GM10266 (cell line): ENCODE data around the gene TMEFF1.
A peak's percentile ranks its signal among the peaks of the same experiment; 100 is the strongest.

Source experiments
- DNase-seq: peaks from one replicate; pipeline ENCODE4 v3.0.0; 2012; ENCODE audit errors: extremely low spot score
- TF ChIP-seq, protein P1 (sequence below): IDR thresholded peaks from 2 replicates; pipeline ENCODE4 v1.5.1; 2012; ENCODE audit warnings: mild to moderate bottlenecking, low read depth; ENCODE audit not compliant: control insufficient read depth, insufficient read depth; ENCODE audit errors: missing control alignments

The TMEFF1 gene

DNA sequence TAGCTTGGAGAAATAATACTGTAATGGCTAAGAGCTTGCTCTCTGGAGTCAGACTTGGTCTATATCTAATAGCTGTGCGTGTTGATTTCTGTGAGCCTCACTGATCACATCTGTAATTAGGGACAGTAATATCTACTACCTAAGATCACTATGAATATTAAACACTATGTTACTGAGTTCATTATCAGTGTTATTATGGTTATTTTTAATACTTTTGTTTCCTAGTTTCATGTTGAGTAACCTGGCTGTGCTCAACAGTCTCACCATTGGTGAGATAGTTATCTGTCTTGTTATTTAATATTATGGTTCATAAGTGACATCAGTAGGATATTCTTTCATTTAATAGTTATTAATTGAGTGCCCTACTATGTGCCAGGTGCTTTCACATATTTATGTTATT is 82.5 kb downstream of the TMEFF1 start:
- TF ChIP-seq, protein P1, sequence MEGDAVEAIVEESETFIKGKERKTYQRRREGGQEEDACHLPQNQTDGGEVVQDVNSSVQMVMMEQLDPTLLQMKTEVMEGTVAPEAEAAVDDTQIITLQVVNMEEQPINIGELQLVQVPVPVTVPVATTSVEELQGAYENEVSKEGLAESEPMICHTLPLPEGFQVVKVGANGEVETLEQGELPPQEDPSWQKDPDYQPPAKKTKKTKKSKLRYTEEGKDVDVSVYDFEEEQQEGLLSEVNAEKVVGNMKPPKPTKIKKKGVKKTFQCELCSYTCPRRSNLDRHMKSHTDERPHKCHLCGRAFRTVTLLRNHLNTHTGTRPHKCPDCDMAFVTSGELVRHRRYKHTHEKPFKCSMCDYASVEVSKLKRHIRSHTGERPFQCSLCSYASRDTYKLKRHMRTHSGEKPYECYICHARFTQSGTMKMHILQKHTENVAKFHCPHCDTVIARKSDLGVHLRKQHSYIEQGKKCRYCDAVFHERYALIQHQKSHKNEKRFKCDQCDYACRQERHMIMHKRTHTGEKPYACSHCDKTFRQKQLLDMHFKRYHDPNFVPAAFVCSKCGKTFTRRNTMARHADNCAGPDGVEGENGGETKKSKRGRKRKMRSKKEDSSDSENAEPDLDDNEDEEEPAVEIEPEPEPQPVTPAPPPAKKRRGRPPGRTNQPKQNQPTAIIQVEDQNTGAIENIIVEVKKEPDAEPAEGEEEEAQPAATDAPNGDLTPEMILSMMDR: no peak
- peak; percentile 11 for DNase-seq

DNA sequence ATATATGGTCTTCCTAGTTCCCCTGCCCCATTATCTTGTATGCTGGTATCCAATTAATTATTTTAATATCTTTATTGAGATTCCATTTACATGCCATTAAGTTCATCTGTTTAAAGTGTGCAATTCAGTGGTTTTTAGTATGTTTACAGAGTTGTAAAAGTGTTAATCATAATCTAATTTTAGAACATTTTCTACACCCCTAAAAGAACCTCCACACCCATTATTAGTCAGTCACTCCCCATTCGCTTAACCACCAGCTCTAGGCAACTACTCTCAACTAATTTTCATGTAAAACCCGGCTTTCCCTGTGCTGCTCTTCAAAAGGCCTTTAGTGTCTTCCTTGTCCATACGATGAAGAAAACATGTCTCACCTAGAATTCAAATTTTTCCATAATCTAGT is 84.1 kb downstream of the TMEFF1 start:
- TF ChIP-seq, protein P1: no peak
- no peak for DNase-seq

DNA sequence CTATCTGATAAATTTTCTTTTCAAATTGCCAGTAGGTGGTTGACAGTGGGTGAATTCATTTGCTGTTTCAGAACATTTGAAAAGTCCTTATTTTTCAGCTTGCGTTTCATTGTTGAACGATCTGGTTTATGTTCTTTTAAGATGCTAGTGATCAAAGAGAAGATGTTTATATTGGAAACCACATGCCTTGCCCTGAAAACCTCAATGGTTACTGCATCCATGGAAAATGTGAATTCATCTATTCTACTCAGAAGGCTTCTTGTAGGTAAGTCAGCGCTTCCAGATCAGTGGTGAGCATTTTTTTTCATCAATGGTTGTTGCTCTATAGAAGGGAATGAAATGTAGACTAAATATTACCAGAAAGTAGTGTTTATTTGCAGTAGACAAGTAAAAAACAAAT is 88.3 kb downstream of the TMEFF1 start:
- TF ChIP-seq, protein P1: no peak
- no peak for DNase-seq

DNA sequence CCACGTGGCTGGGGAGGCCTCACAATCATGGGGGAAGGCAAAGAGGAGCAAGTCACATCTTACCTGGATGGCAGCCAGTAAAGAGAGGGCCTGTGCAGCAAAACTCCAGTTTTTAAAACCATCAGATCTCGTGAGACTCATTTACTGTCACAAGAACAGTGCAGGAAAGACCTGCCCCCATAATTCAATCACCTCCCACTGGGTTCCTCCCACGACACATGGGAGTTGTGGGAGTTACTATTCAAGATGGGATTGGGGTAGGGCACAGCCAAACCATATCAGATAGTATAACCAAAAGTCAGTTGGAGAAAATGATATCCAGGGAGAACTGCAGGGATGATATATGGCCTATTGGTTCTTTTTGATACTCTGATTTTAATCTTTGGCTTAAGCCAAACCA is 94.9 kb downstream of the TMEFF1 start:
- DNase-seq: no peak
- TF ChIP-seq, protein P1: no peak

DNA sequence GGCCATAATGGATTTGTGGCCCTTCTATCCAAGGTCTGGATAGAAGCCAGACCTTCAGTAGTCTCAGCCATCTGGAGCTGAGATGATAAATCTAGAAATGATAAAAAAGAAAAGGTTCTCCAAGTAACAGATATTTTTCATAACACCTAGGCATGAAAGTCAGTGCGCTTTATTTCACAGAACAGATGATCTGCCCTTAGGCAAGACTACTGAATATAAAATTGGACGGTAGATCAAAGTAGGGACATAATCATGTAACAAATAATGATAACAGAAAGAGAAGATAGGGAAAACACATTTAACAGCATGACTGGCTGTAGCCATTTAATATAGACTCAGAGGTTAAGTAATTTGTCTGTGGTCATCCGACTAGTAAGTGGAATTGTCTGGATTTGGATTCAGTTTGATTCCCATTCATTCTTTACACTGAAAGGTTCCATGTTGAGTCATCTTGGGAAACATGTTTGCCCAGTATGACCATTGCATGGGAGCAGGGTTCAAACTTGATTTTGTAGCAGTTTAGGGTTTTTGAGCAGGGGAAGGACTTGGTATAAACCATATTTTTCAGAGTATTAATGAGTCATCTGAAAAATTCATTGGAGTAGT is 100.8 kb downstream of the TMEFF1 start:
- TF ChIP-seq, protein P1: no peak
- DNase-seq: no peak

DNA sequence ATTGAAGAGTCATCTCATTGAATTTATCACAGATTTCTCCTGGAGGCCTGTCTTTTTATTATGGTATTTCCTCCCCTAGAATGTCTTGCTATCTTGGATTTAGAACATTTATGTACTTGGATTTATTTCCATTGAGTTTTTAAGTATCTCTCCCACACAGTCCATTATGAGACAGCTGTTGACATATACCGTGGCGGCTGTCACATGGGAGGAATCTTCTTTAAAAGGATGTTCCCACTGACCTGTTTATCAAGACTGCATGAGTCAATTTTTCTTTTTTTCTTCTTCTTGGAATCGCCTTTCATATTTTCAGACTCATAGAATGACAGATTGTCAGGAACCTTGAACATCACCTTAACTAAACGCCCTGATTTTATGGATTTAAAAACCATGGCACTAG is 102.1 kb downstream of the TMEFF1 start:
- no peak for DNase-seq
- TF ChIP-seq, protein P1: no peak

DNA sequence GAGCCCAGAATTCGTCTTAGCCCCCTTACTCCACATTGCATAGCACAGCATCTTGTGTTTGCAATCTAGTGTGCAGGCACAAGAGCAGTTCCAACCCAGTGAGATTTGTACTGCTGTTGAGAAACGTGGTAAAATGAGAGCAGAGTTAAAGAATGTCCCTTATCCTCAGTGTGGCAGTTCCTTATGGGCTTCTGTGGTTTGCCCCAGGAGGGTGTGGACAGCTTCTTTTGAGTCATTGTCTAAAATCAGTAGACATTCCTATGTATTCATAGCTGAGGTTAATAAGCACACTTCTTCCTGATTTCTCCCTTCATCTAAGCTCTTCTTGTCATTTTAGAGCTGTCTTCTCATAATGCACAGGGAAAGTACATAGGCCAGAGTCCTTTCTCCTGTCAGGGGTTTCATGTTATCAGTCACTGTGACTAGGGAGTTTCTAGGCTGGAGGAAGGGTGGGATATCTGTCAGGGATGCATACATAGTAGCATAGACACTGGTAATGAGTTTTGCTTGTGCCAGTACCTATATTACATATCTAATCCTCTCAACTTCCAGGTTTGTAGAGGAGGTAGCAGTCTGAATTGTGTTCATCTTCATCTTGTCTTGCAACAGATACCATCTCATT is 102.9 kb downstream of the TMEFF1 start:
- DNase-seq: no peak
- TF ChIP-seq, protein P1: no peak
